ENCODE measurements around the gene CDCP1.

CDCP1 gene

GRCh38 chr3:45037720-45038455 is 108.3 kb downstream of the CDCP1 start:
- no peak for TF ChIP-seq POLR2AphosphoS5 (IDR thresholded peaks at IDR 0.05; ENCODE audit: low read depth, low read length)
- no peak for TF ChIP-seq POLR2A (IDR thresholded peaks at IDR 0.05; ENCODE audit: low read depth, low read length)
- TF ChIP-seq TAF1 (IDR thresholded peaks at IDR 0.05; ENCODE audit: borderline replicate concordance, low read depth, low read length): no peak
- DNase-seq (ENCODE audit: insufficient read length) (peak; percentile 75), FAIRE-seq (peak; percentile 98)

- no peak for DNase-seq (ENCODE audit: insufficient read length)
- no peak for TF ChIP-seq TAF1 (IDR thresholded peaks at IDR 0.05; ENCODE audit: borderline replicate concordance, low read depth, low read length)
- TF ChIP-seq POLR2AphosphoS5 (IDR thresholded peaks at IDR 0.05; ENCODE audit: low read depth, low read length): no peak
- TF ChIP-seq POLR2A (IDR thresholded peaks at IDR 0.05; ENCODE audit: low read depth, low read length): no peak
- FAIRE-seq: no peak
These were observed 110.5 kb downstream of the CDCP1 start for GRCh38 chr3:45035441-45036301.

- DNase-seq (ENCODE audit: insufficient read length) (no peak), FAIRE-seq (peak; percentile 74)
- TF ChIP-seq POLR2A (IDR thresholded peaks at IDR 0.05; ENCODE audit: low read depth, low read length): no peak
- TF ChIP-seq TAF1 (IDR thresholded peaks at IDR 0.05; ENCODE audit: borderline replicate concordance, low read depth, low read length): no peak
- TF ChIP-seq POLR2AphosphoS5 (IDR thresholded peaks at IDR 0.05; ENCODE audit: low read depth, low read length): no peak
These were observed 111.4 kb downstream of the CDCP1 start for GRCh38 chr3:45034612-45035252.

GRCh38 chr3:45033791-45034190 is 112.4 kb downstream of the CDCP1 start:
- FAIRE-seq (no peak), DNase-seq (ENCODE audit: insufficient read length) (no peak)
- TF ChIP-seq TAF1 (IDR thresholded peaks at IDR 0.05; ENCODE audit: borderline replicate concordance, low read depth, low read length) (no peak), POLR2AphosphoS5 (IDR thresholded peaks at IDR 0.05; ENCODE audit: low read depth, low read length) (no peak), POLR2A (IDR thresholded peaks at IDR 0.05; ENCODE audit: low read depth, low read length) (no peak)
